ENCODE results near the gene SBNO2. TPM values are rescaled to one million over a fixed set of nuclear protein-coding genes. Genes with fewer than 3 reads are reported as not detected.

The SBNO2 gene
- total RNA-seq, 1 experiment from 2014 or later = 97.8 TPM

DNA sequence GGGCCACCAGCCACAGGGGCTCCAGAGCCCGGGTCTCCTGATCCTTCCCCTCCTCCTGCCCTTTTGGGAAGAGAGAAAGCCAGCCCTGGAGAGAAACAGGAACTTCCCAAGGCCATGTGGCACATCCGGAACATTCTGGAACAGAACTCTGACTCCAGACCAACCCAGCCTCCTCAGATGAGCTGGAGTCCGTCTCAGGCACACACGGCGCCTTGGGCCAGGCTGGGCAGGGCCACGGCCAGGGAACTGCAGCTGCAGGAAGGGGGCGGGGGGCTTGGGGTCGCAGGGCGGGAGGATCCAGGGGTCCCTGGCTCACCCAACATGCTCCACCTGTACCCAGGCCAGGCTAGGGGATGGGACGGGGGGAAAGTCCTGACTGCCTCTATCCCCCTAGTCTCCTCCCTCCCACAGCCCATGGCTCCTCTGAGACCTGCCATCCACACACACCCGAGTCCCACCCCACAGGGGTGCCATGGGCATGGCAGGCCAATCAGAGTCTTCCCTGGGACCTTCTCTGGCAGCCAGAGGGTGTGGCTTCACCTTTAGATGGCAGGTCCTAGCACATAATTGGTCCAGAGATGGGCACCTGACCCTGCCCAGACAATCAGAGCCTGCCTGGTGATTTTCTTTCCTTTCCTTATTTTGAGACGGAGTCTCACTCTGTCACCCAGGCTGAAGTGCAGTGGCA, 22.9 kb downstream of the SBNO2 start:
- no peak for DNase-seq
- no TSS peak for BruUV-seq (replicated peaks)
- intact Hi-C loops (cut with micrococcal nuclease; ENCODE audit: unreplicated experiment) = no loop called here
- TF ChIP-seq CTCF (IDR thresholded peaks at IDR 0.05; ENCODE audit: unreplicated experiment) = no peak
- H3K9me3 Mint-ChIP-seq (ENCODE audit: low read depth, unreplicated experiment) = no peaks in the 10 kb centered on the region
- H3K27me3 Mint-ChIP-seq (ENCODE audit: unreplicated experiment) = no peaks in the 10 kb centered on the region
- CTCF ChIA-PET = no interaction called here
- H3K27ac Mint-ChIP-seq (ENCODE audit: unreplicated experiment) = no peak overlapping the region
- no peaks in the 10 kb centered on the region for H3K4me1 Mint-ChIP-seq (ENCODE audit: low read depth, unreplicated experiment)
- peaks cover 28% of the 10 kb centered on the region for H3K36me3 Mint-ChIP-seq (ENCODE audit: insufficient read depth, unreplicated experiment)
- no peak overlapping the region for H3K4me3 Mint-ChIP-seq (ENCODE audit: low read depth, unreplicated experiment)

GRCh38 chr19:1150333-1151036, 23.6 kb downstream of the SBNO2 start:
- intact Hi-C loops (cut with micrococcal nuclease; ENCODE audit: unreplicated experiment) = no loop called here
- TF ChIP-seq CTCF (IDR thresholded peaks at IDR 0.05; ENCODE audit: unreplicated experiment) = no peak
- Mint-ChIP-seq H3K9me3 (ENCODE audit: low read depth, unreplicated experiment) (no peaks in the 10 kb centered on the region), H3K4me1 (ENCODE audit: low read depth, unreplicated experiment) (no peaks in the 10 kb centered on the region), H3K27ac (ENCODE audit: unreplicated experiment) (no peak overlapping the region), H3K4me3 (ENCODE audit: low read depth, unreplicated experiment) (no peak overlapping the region), H3K36me3 (ENCODE audit: insufficient read depth, unreplicated experiment) (peaks cover 32% of the 10 kb centered on the region), H3K27me3 (ENCODE audit: unreplicated experiment) (no peaks in the 10 kb centered on the region)
- BruUV-seq (replicated peaks) = no TSS peak
- no peak for DNase-seq
- CTCF ChIA-PET = no interaction called here

DNA sequence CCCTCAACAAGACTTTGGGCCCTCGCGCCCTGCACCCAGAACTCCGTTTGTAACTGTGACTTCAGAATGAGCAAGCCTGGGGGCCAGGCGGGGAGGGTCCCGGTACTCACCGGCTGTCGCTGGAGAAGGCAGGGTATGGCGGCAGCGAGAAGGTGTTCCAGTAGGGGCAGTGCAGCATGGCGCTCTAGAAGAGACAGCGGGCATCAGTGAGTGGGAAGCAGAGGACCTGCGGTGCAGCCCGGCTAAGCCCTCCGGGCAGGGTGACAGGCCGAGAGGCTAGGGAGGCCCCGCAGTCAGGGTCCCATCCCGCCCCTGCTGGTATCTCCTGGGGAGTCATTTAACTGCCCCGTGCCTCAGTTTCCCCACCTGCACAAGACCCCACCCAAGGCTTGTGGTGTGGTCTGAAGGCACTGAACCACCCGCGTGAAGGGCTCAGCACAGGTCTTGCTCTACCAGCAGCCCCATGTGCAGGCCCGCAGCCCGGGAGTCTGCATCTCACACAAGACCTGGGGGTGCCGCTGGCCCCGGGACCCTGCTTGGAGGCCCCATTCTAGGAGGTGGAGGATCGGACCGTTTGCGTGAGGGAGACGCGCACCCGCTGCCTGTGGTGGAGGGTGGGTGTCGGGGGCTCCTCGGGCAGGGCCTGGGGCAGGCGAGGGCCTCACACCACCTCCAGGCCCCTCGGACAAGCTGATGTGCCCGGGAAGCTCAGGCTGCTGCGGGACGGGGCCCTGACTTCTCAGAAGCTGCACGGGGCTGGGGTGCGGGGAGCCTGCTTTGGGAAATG, 24.6 kb downstream of the SBNO2 start:
- no TSS peak for BruUV-seq (replicated peaks)
- no peaks in the 10 kb centered on the region for H3K27me3 Mint-ChIP-seq (ENCODE audit: unreplicated experiment)
- intact Hi-C loops (cut with micrococcal nuclease; ENCODE audit: unreplicated experiment) = no loop called here
- CTCF ChIA-PET = no interaction called here
- H3K4me1 Mint-ChIP-seq (ENCODE audit: low read depth, unreplicated experiment) = peaks cover 5% of the 10 kb centered on the region
- no peak for TF ChIP-seq CTCF (IDR thresholded peaks at IDR 0.05; ENCODE audit: unreplicated experiment)
- H3K36me3 Mint-ChIP-seq (ENCODE audit: insufficient read depth, unreplicated experiment) = peaks cover 42% of the 10 kb centered on the region
- no peak overlapping the region for H3K27ac Mint-ChIP-seq (ENCODE audit: unreplicated experiment)
- no peak overlapping the region for H3K4me3 Mint-ChIP-seq (ENCODE audit: low read depth, unreplicated experiment)
- no peak for DNase-seq
- H3K9me3 Mint-ChIP-seq (ENCODE audit: low read depth, unreplicated experiment) = peaks cover 5% of the 10 kb centered on the region

- Mint-ChIP-seq H3K4me1 (ENCODE audit: low read depth, unreplicated experiment) (peaks cover 9% of the 10 kb centered on the region), H3K4me3 (ENCODE audit: low read depth, unreplicated experiment) (no peak overlapping the region), H3K27ac (ENCODE audit: unreplicated experiment) (no peak overlapping the region), H3K36me3 (ENCODE audit: insufficient read depth, unreplicated experiment) (peaks cover 54% of the 10 kb centered on the region), H3K9me3 (ENCODE audit: low read depth, unreplicated experiment) (peaks cover 8% of the 10 kb centered on the region), H3K27me3 (ENCODE audit: unreplicated experiment) (no peaks in the 10 kb centered on the region)
- TF ChIP-seq CTCF (IDR thresholded peaks at IDR 0.05; ENCODE audit: unreplicated experiment) = no peak
- CTCF ChIA-PET = no interaction called here
- intact Hi-C loops (cut with micrococcal nuclease; ENCODE audit: unreplicated experiment) = no loop called here
- no peak for DNase-seq
- BruUV-seq (replicated peaks) = no TSS peak
Measured at GRCh38 chr19:1147934-1148549, 26.0 kb downstream of the SBNO2 start.
